SW 1271 (cell line): ENCODE data around the gene GNPAT.
A peak's percentile ranks its signal among the peaks of the same experiment; 100 is the strongest.

Source experiments
- DNase-seq, 2 experiments: peaks; one replicate each; lab custom pipeline; 2025; lab: John Stamatoyannopoulos, UW

Gene GNPAT

GRCh38 chr1:231242516-231243198 is 1.6 kb downstream of the GNPAT start:
- no peak for DNase-seq

GRCh38 chr1:231248778-231249177 is 7.8 kb downstream of the GNPAT start:
- no peak for DNase-seq

- no peak for DNase-seq
These were observed 11.3 kb downstream of the GNPAT start for GRCh38 chr1:231252336-231252735.

GRCh38 chr1:231260351-231260750 is 19.3 kb downstream of the GNPAT start:
- DNase-seq = no peak

GRCh38 chr1:231264642-231265041 is 23.6 kb downstream of the GNPAT start:
- DNase-seq = no peak

GRCh38 chr1:231265379-231265778 is 24.4 kb downstream of the GNPAT start:
- no peak for DNase-seq

- DNase-seq = no peak
These were observed 25.9 kb downstream of the GNPAT start for GRCh38 chr1:231266811-231267322.

- DNase-seq = no peak
These were observed 31.2 kb downstream of the GNPAT start for GRCh38 chr1:231272173-231272572.

GRCh38 chr1:231272880-231273279 is 31.9 kb downstream of the GNPAT start:
- no peak for DNase-seq

- DNase-seq = no peak
These were observed 33.3 kb downstream of the GNPAT start for GRCh38 chr1:231274119-231274825.

- no peak for DNase-seq
These were observed 37.2 kb downstream of the GNPAT start for GRCh38 chr1:231278100-231278790.

- no peak for DNase-seq
These were observed 38.1 kb downstream of the GNPAT start for GRCh38 chr1:231279081-231279480.

GRCh38 chr1:231279683-231280082 is 38.7 kb downstream of the GNPAT start:
- no peak for DNase-seq

GRCh38 chr1:231284441-231284840 is 43.4 kb downstream of the GNPAT start:
- no peak for DNase-seq

- DNase-seq = no peak
These were observed 45.6 kb downstream of the GNPAT start for GRCh38 chr1:231286603-231287002.

GRCh38 chr1:231295938-231296337 is 54.9 kb downstream of the GNPAT start:
- no peak for DNase-seq

- DNase-seq = no peak
These were observed 61.0 kb downstream of the GNPAT start for GRCh38 chr1:231301990-231302389.

GRCh38 chr1:231310391-231310934 is 69.5 kb downstream of the GNPAT start:
- no peak for DNase-seq

GRCh38 chr1:231311720-231312431 is 70.9 kb downstream of the GNPAT start:
- no peak for DNase-seq

- no peak for DNase-seq
These were observed 71.4 kb downstream of the GNPAT start for GRCh38 chr1:231312432-231312788.

GRCh38 chr1:231313661-231314060 is 72.6 kb downstream of the GNPAT start:
- DNase-seq = no peak

- peak in 1 of 2 experiments; percentile 5 for DNase-seq
These were observed 74.9 kb downstream of the GNPAT start for GRCh38 chr1:231315887-231316286.
